HepG2 (cell line): ENCODE data around the gene ENTPD5. TPM values are rescaled to one million over a fixed set of nuclear protein-coding genes. Genes with fewer than 3 reads are reported as not detected.

Source experiments
- ATAC-seq: fragments of 200-7000 bp; cut with Tn5 transposase; 3 replicates; pipeline ENCODE4 v1.9.1; 2020; ENCODE audit warnings: mild to moderate bottlenecking, moderate library complexity
- BruUV-seq: library from RNA; stranded (reverse); fragments of 400-500 nt; replicated peaks from 2 replicates; lab custom pipeline; 2021; lab: Mats Ljungman, UMichigan
- CTCF ChIA-PET: fragments of 300-600 bp; formaldehyde crosslinking; extraction: SDS; loops from one replicate; lab custom pipeline; 2021; ENCODE audit warnings: low total read pairs, inconsistent platforms, low intra/inter-chr PET ratio; lab: Yijun Ruan, JAX
- POLR2A ChIA-PET: fragments of 350-600 bp; sonication (Branson Sonifier 250); formaldehyde crosslinking; loops from one replicate; lab custom pipeline; 2020; ENCODE audit warnings: antibody characterized with exemption, inconsistent platforms; lab: Yijun Ruan, JAX
- DNase-seq: peaks from one replicate; pipeline ENCODE4 v3.0.0-alpha.2; 2015; ENCODE audit warnings: low spot score
- FAIRE-seq: peaks from 3 replicates; lab custom pipeline; 2011; peaks lifted over from hg19 to GRCh38; lab: Jason Lieb, UNC
- H2AFZ ChIP-seq: one replicate; pipeline ENCODE4 v1.6.1; 2011; ENCODE audit warnings: low read length, inconsistent platforms
- H3K27ac ChIP-seq: fragments of 300-600 bp; 3 replicates; pipeline ENCODE4 v1.8.0; 2011; ENCODE audit warnings: mixed run types, mild to moderate bottlenecking, mixed read lengths, low read length, inconsistent platforms; ENCODE audit not compliant: insufficient read depth; ENCODE audit errors: extremely low read length
- H3K27me3 ChIP-seq, 2 experiments: fragments of 200-600 bp in 1 of 2; 2 replicates in 1 of 2; 3 replicates in 1 of 2; pipeline versions ENCODE4 v1.6.0 to v1.8.0; 2011; ENCODE audit warnings: low read length in 2 of 2, mild to moderate bottlenecking in 2 of 2, moderate library complexity in 2 of 2, inconsistent platforms in 1 of 2; ENCODE audit not compliant: insufficient read depth in 2 of 2, control insufficient read depth in 1 of 2
- H3K36me3 ChIP-seq, 2 experiments: fragments of 200-600 bp in 1 of 2; replicated peaks in 1 of 2; 2 replicates in 1 of 2; 3 replicates in 1 of 2; pipeline versions ENCODE4 v1.5.1 to v1.8.0; 2011; ENCODE audit warnings: low read length in 2 of 2, inconsistent platforms in 1 of 2; ENCODE audit not compliant: insufficient read depth in 2 of 2, control insufficient read depth in 1 of 2
- H3K4me1 ChIP-seq: 2 replicates; pipeline ENCODE4 v1.5.1; 2012; ENCODE audit warnings: low read length, inconsistent platforms; ENCODE audit not compliant: insufficient read depth
- H3K4me2 ChIP-seq: 2 replicates; pipeline ENCODE4 v1.6.0; 2011; ENCODE audit warnings: low read depth, low read length, inconsistent platforms
- H3K4me3 ChIP-seq, 3 experiments: fragments of 200-600 bp in 1 of 3; sonication (generic), shearing (Covaris generic) in 1 of 3; replicated peaks in 1 of 3; 2 replicates each; pipeline ENCODE4 v1.5.1; 2011 to 2016; ENCODE audit warnings: low read length in 3 of 3, inconsistent platforms in 2 of 3, low read depth in 2 of 3, mild to moderate bottlenecking in 2 of 3, control low read depth in 1 of 3, mixed read lengths in 1 of 3; ENCODE audit not compliant: insufficient read depth in 1 of 3
- H3K79me2 ChIP-seq: one replicate; pipeline ENCODE4 v1.6.1; 2011; ENCODE audit warnings: low read length, inconsistent platforms; ENCODE audit not compliant: insufficient read depth
- H3K9ac ChIP-seq: 2 replicates; pipeline ENCODE4 v1.6.0; 2011; ENCODE audit warnings: mild to moderate bottlenecking, low read depth, low read length, inconsistent platforms; ENCODE audit not compliant: insufficient read depth
- H3K9me3 ChIP-seq: 2 replicates; pipeline ENCODE4 v1.5.1; 2012; ENCODE audit warnings: mild to moderate bottlenecking, low read length
- H4K20me1 ChIP-seq: 2 replicates; pipeline ENCODE4 v1.6.0; 2011; ENCODE audit warnings: inconsistent platforms, mild to moderate bottlenecking, low read length, moderate library complexity; ENCODE audit not compliant: insufficient read depth
- CAMTA2 ChIP-seq: sonication (generic); formaldehyde crosslinking; IDR thresholded peaks from 2 replicates; pipeline ENCODE4 v1.4.0; 2020; ENCODE audit warnings: mild to moderate bottlenecking, missing genetic modification reagents, borderline replicate concordance
- FOXJ3 ChIP-seq: sonication (generic); formaldehyde crosslinking; IDR thresholded peaks from 2 replicates; pipeline ENCODE4 v1.4.0; 2020; ENCODE audit warnings: missing genetic modification reagents, mild to moderate bottlenecking, borderline replicate concordance
- FOXP1 ChIP-seq, 2 experiments: fragments of 450-650 bp in 1 of 2; IDR thresholded peaks; 2 replicates each; pipeline ENCODE4 v1.6.1; 2017 to 2018; ENCODE audit warnings: antibody characterized with exemption in 1 of 2
- HDAC2 ChIP-seq: sonication (generic); formaldehyde crosslinking; IDR thresholded peaks from 2 replicates; pipeline ENCODE4 v1.4.0; 2020; ENCODE audit warnings: missing genetic modification reagents
- HOXD1 ChIP-seq: sonication (generic); formaldehyde crosslinking; IDR thresholded peaks from 2 replicates; pipeline ENCODE4 v1.5.0; 2020; ENCODE audit warnings: missing genetic modification reagents
- ISL2 ChIP-seq: sonication (generic); formaldehyde crosslinking; IDR thresholded peaks from 2 replicates; pipeline ENCODE4 v1.5.0; 2020; ENCODE audit warnings: missing genetic modification reagents
- LCORL ChIP-seq, 2 experiments: fragments of 450-650 bp in 1 of 2; sonication (generic) in 1 of 2; formaldehyde crosslinking in 1 of 2; IDR thresholded peaks; 2 replicates each; pipeline versions ENCODE4 v1.5.0 to v1.6.1; 2017 to 2020; ENCODE audit warnings: antibody characterized with exemption in 1 of 2, missing genetic modification reagents in 1 of 2
- REPIN1 ChIP-seq: sonication (generic); formaldehyde crosslinking; IDR thresholded peaks from 2 replicates; pipeline ENCODE4 v1.8.0; 2022; ENCODE audit warnings: missing genetic modification reagents, low read depth, mild to moderate bottlenecking, borderline replicate concordance
- SIX4 ChIP-seq: sonication (generic); formaldehyde crosslinking; IDR thresholded peaks from 2 replicates; pipeline ENCODE4 v1.4.0; 2020; ENCODE audit warnings: missing genetic modification reagents
- TFE3 ChIP-seq: IDR thresholded peaks from 2 replicates; pipeline ENCODE4 v1.6.1; 2016
- ZNF251 ChIP-seq: sonication (generic); formaldehyde crosslinking; IDR thresholded peaks from 2 replicates; pipeline ENCODE4 v1.9.0; 2021; ENCODE audit warnings: mild to moderate bottlenecking, missing genetic modification reagents
- ZNF431 ChIP-seq: sonication (generic); formaldehyde crosslinking; IDR thresholded peaks from 2 replicates; pipeline ENCODE4 v1.9.0; 2022; ENCODE audit warnings: missing genetic modification reagents, low read depth, mild to moderate bottlenecking, borderline replicate concordance
- ZNF567 ChIP-seq: sonication (generic); formaldehyde crosslinking; IDR thresholded peaks from 2 replicates; pipeline ENCODE4 v1.8.1; 2023; ENCODE audit warnings: mild to moderate bottlenecking, missing genetic modification reagents, borderline replicate concordance
- WGBS: methylation state at CpG from one replicate; pipeline ENCODE4 v1.1.6; 2017; ENCODE audit warnings: low lambda C conversion rate; 5-methylcytosine and 5-hydroxymethylcytosine counted together
- in situ Hi-C: cut with HindIII; loops from 2 replicates; pipeline ENCODE4 v1.10.0; 2017; ENCODE audit warnings: low pct_unique_long_range_greater_than_20kb; ENCODE audit not compliant: extremely low pct_ligation_motif_present
- intact Hi-C: fragments of 100-400 bp; cut with micrococcal nuclease; formaldehyde crosslinking; loops from one replicate; pipeline ENCODE4 v1.10.0; 2022; ENCODE audit not compliant: unreplicated experiment
- polyA plus RNA-seq, 8 experiments: library from polyadenylated mRNA; depleted of rRNA in 3 of 8; stranded (reverse) in 7 of 8; unstranded in 1 of 8; fragments of >200 nt; fragmentation: Illumina TruSeq in 4 of 8; extraction: Trizol in 4 of 8; gene quantifications; 2 replicates each; pipeline versions ENCODE4 v1.2.1 to v1.2.3, GENCODE V29; 2011 to 2016; ENCODE audit warnings: low read depth in 4 of 8, missing spikeins in 1 of 8, mixed read lengths in 1 of 8; ENCODE audit not compliant: insufficient read depth in 1 of 8
- total RNA-seq, 5 experiments: library from RNA; depleted of rRNA; stranded (reverse); fragments of >200 nt; fragmentation: Illumina TruSeq; extraction: Trizol; gene quantifications; 2 replicates each; pipeline ENCODE4 v1.2.3, GENCODE V29; 2016; ENCODE audit warnings: low read depth in 1 of 5
- TF ChIP-seq, protein P1 (sequence below), 2 experiments: IDR thresholded peaks; 2 replicates each; pipeline ENCODE4 v1.6.1; 2011 to 2012; ENCODE audit warnings: low read length in 2 of 2, borderline replicate concordance in 1 of 2, low read depth in 1 of 2, mild to moderate bottlenecking in 1 of 2, moderate library complexity in 1 of 2
- TF ChIP-seq, protein P2 (sequence below): IDR thresholded peaks from 2 replicates; pipeline ENCODE4 v1.6.1; 2012; ENCODE audit warnings: low read depth, low read length, improper control_type of control experiment

Gene ENTPD5
- total and polyA plus RNA-seq, 2 of the 13 experiments (the other 11 are each of a cell fraction or from before 2014, with no cell fraction given) = 33.8 to 43.3 TPM

GRCh38 chr14:73997108-73997943, 21.8 kb downstream of the ENTPD5 start:
- Histone ChIP-seq H3K9me3 (no peaks in the 10 kb centered on the region), H3K4me3 (peak overlapping the region; percentile 30 to 53 (median 46); a peak in 5 of 6 replicates), H3K4me2 (peak overlapping the region; percentile 82), H3K79me2 (peaks cover 4% of the 10 kb centered on the region), H4K20me1 (no peaks in the 10 kb centered on the region), H3K36me3 (peaks cover 2 to 5% of the 10 kb centered on the region in 2 experiments; a peak in 2 of 5 replicates), H3K9ac (peak overlapping the region; percentile 65), H3K27ac (peak overlapping the region; percentile 95), H3K27me3 (no peaks in the 10 kb centered on the region), H2AFZ (no peak overlapping the region), H3K4me1 (peaks cover 87% of the 10 kb centered on the region)
- POLR2A ChIA-PET = interaction anchor here (0.7 to 5.4 kb wide), 14 partner anchors 9 to 238 kb away, joined by 3 to 70 read pairs (median 8); partner anchors contain the start of genes ALDH6A1, BBOF1, COQ6 and ENTPD5
- peak; percentile 87 for ATAC-seq
- BruUV-seq = no TSS peak
- peak; percentile 71 for DNase-seq
- CTCF ChIA-PET = no interaction called here
- WGBS = 0% methylated on average over 1 of the region's 1 CpG
- intact Hi-C loops (loop anchor here (1.0 to 5.0 kb wide), 3 partner anchors 21 to 47 kb away; partner anchors contain the start of genes COQ6 and FAM161B), in situ Hi-C loops (no loop called here)
- peak; percentile 75 for FAIRE-seq
- peak; percentile 95 for TF ChIP-seq SIX4
- peak; percentile 71; the same call in 1 of the 2 replicates for TF ChIP-seq FOXJ3 (CRISPR knock-in tag)
- no peak for TF ChIP-seq ZNF567
- no peak for TF ChIP-seq ZNF431 (CRISPR knock-in tag)
- TF ChIP-seq HOXD1 = peak; percentile 11
- TF ChIP-seq, protein P1, sequence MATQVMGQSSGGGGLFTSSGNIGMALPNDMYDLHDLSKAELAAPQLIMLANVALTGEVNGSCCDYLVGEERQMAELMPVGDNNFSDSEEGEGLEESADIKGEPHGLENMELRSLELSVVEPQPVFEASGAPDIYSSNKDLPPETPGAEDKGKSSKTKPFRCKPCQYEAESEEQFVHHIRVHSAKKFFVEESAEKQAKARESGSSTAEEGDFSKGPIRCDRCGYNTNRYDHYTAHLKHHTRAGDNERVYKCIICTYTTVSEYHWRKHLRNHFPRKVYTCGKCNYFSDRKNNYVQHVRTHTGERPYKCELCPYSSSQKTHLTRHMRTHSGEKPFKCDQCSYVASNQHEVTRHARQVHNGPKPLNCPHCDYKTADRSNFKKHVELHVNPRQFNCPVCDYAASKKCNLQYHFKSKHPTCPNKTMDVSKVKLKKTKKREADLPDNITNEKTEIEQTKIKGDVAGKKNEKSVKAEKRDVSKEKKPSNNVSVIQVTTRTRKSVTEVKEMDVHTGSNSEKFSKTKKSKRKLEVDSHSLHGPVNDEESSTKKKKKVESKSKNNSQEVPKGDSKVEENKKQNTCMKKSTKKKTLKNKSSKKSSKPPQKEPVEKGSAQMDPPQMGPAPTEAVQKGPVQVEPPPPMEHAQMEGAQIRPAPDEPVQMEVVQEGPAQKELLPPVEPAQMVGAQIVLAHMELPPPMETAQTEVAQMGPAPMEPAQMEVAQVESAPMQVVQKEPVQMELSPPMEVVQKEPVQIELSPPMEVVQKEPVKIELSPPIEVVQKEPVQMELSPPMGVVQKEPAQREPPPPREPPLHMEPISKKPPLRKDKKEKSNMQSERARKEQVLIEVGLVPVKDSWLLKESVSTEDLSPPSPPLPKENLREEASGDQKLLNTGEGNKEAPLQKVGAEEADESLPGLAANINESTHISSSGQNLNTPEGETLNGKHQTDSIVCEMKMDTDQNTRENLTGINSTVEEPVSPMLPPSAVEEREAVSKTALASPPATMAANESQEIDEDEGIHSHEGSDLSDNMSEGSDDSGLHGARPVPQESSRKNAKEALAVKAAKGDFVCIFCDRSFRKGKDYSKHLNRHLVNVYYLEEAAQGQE (IDR thresholded peaks at IDR 0.05; ENCODE audit: borderline replicate concordance in 1 of 2, low read depth in 1 of 2, low read length in 2 of 2) = no peak
- TF ChIP-seq, protein P2, sequence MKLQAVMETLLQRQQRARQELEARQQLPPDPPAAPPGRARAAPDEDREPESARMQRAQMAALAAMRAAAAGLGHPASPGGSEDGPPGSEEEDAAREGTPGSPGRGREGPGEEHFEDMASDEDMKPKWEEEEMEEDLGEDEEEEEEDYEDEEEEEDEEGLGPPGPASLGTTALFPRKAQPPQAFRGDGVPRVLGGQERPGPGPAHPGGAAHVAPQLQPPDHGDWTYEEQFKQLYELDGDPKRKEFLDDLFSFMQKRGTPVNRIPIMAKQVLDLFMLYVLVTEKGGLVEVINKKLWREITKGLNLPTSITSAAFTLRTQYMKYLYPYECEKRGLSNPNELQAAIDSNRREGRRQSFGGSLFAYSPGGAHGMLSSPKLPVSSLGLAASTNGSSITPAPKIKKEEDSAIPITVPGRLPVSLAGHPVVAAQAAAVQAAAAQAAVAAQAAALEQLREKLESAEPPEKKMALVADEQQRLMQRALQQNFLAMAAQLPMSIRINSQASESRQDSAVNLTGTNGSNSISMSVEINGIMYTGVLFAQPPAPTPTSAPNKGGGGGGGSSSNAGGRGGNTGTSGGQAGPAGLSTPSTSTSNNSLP = peak; percentile 64; the same call in 1 of the 2 replicates
- TF ChIP-seq ZNF251 (CRISPR knock-in tag) = no peak
- TF ChIP-seq CAMTA2 (CRISPR knock-in tag) = no peak
- 0 out of 2 replicates have a peak, but pooled peaks have one; percentile 9 for TF ChIP-seq HDAC2 (CRISPR knock-in tag)
- TF ChIP-seq REPIN1 (CRISPR knock-in tag) = no peak
- TF ChIP-seq TFE3 = peak; percentile 16; the same call in 1 of the 2 replicates
- TF ChIP-seq FOXP1 (IDR thresholded peaks at IDR 0.05) = no peak
- TF ChIP-seq FOXP1 (CRISPR knock-in tag; IDR thresholded peaks at IDR 0.05) = peak; percentile 54; the same call in 1 of the 2 replicates
- no peak for TF ChIP-seq LCORL (IDR thresholded peaks at IDR 0.05)
- TF ChIP-seq LCORL (CRISPR knock-in tag; IDR thresholded peaks at IDR 0.05) = peak; percentile 2; the same call in 1 of the 2 replicates
- 0 out of 2 replicates have a peak, but pooled peaks have one; percentile 3 for TF ChIP-seq ISL2
